ENCODE results near the gene HCAR1. TPM values are rescaled to one million over a fixed set of nuclear protein-coding genes. Genes with fewer than 3 reads are reported as not detected.
"Not testable (repeated sequence)": the region's sequence is repeated elsewhere in the genome, so short reads cannot be mapped to it uniquely, and the experiment has no call there.

HCAR1 gene
- total RNA-seq, 4 donors from 2014 or later = under 0.01 to 1.8 (median 1.1) TPM

GRCh38 chr12:122752464-122753318, 22.0 kb upstream of the HCAR1 start, which contains the start of gene DENR:
DENR (plus strand) TSS chr12:122752824; CDS start chr12:122753702, 878 bp downstream.
- H3K27me3 ChIP-seq = no peaks in the 10 kb centered on the region
- TF ChIP-seq POLR2A (IDR thresholded peaks at IDR 0.05) (peak; percentile 62 to 74), CTCF (IDR thresholded peaks at IDR 0.05) (peak; percentile 88 to 97 (median 89)), EP300 (IDR thresholded peaks at IDR 0.05) (peak; percentile 89 to 96)
- peak; percentile 96 for DNase-seq (ENCODE audit: low spot score in 2 of 2)
- peaks cover 0 to 28% (median 13%) of the 10 kb centered on the region in 3 donors for H3K36me3 ChIP-seq
- H3K4me3 ChIP-seq = peak within 1 kb of the TSS; percentile 70 to 86 (median 78)
- peaks cover 0 to 38% (median 12%) of the 10 kb centered on the region in 4 donors for H3K4me1 ChIP-seq
- H3K27ac ChIP-seq = peak within 1 kb of the TSS; percentile 55 to 89 (median 85)
- WGBS, 2 donors = 0 to 1% methylated on average over 50 to 73 of the region's 73 CpGs
- no peaks in the 10 kb centered on the region for H3K9me3 ChIP-seq

GRCh38 chr12:122750781-122751515, 20.3 kb upstream of the HCAR1 start:
- not testable (repeated sequence) for H3K27ac ChIP-seq; DNase-seq (ENCODE audit: low spot score in 2 of 2); H3K4me3 ChIP-seq; H3K27me3 ChIP-seq; H3K9me3 ChIP-seq
- H3K36me3 ChIP-seq = peaks cover 0 to 11% (median 0%) of the 10 kb centered on the region in 3 donors
- peaks cover 0 to 26% (median 12%) of the 10 kb centered on the region in 4 donors for H3K4me1 ChIP-seq
- WGBS, 2 donors = 83 to 85% methylated on average over 17 of the region's 17 CpGs

- Histone ChIP-seq H3K4me1 (peaks cover 0 to 24% (median 12%) of the 10 kb centered on the region in 4 donors), H3K4me3 (no peak overlapping the region)
- TF ChIP-seq POLR2A (IDR thresholded peaks at IDR 0.05) (no peak), EP300 (IDR thresholded peaks at IDR 0.05) (no peak), CTCF (IDR thresholded peaks at IDR 0.05) (no peak)
Measured at GRCh38 chr12:122749569-122750332, 19.1 kb upstream of the HCAR1 start.

GRCh38 chr12:122747224-122748135, 16.8 kb upstream of the HCAR1 start:
- no peaks in the 10 kb centered on the region for H3K36me3 ChIP-seq
- H3K27me3 ChIP-seq = no peaks in the 10 kb centered on the region
- peaks cover 0 to 7% (median 0%) of the 10 kb centered on the region in 4 donors for H3K4me1 ChIP-seq
- TF ChIP-seq POLR2A (IDR thresholded peaks at IDR 0.05) (no peak), EP300 (IDR thresholded peaks at IDR 0.05) (no peak), CTCF (IDR thresholded peaks at IDR 0.05) (no peak)
- no peaks in the 10 kb centered on the region for H3K9me3 ChIP-seq
- DNase-seq (ENCODE audit: low spot score in 2 of 2) = no peak
- H3K27ac ChIP-seq = no peak overlapping the region
- 77 to 78% methylated on average over 9 of the region's 9 CpGs for WGBS, 2 donors
- no peak overlapping the region for H3K4me3 ChIP-seq

More at GRCh38 chr12:122749569-122750332, 19.1 kb upstream of the HCAR1 start:
- H3K27me3 ChIP-seq = no peaks in the 10 kb centered on the region
- no peaks in the 10 kb centered on the region for H3K9me3 ChIP-seq
- WGBS, 2 donors = 73 to 81% methylated on average over 6 of the region's 6 CpGs
- DNase-seq (ENCODE audit: low spot score in 2 of 2) = no peak
- H3K27ac ChIP-seq = no peak overlapping the region
- no peaks in the 10 kb centered on the region for H3K36me3 ChIP-seq

All from tibial nerve (tissue), 4 donors.